A204.1 (cell line): ENCODE measurements around the gene SLC44A1.

Source experiments
- FAIRE-seq: peaks from 2 replicates; lab custom pipeline; 2012; peaks lifted over from hg19 to GRCh38; lab: Jason Lieb, UNC

Gene SLC44A1

GRCh38 chr9:105305856-105306255 lies 61.4 kb downstream of the SLC44A1 start:
- FAIRE-seq: no peak

- no peak for FAIRE-seq
Measured at GRCh38 chr9:105306351-105307140, 62.1 kb downstream of the SLC44A1 start.

- FAIRE-seq: no peak
Measured at GRCh38 chr9:105307591-105308130, 63.2 kb downstream of the SLC44A1 start.

GRCh38 chr9:105308461-105309341 lies 64.2 kb downstream of the SLC44A1 start:
- FAIRE-seq: no peak

- no peak for FAIRE-seq
Measured at GRCh38 chr9:105309531-105309931, 65.1 kb downstream of the SLC44A1 start.

- FAIRE-seq: no peak
Measured at GRCh38 chr9:105311306-105311705, 66.9 kb downstream of the SLC44A1 start.

- FAIRE-seq: no peak
Measured at GRCh38 chr9:105313238-105313637, 68.8 kb downstream of the SLC44A1 start.

- FAIRE-seq: no peak
Measured at GRCh38 chr9:105316703-105317102, 72.3 kb downstream of the SLC44A1 start.

GRCh38 chr9:105318729-105319191 lies 74.3 kb downstream of the SLC44A1 start:
- FAIRE-seq: no peak

GRCh38 chr9:105319202-105319813 lies 74.9 kb downstream of the SLC44A1 start:
- no peak for FAIRE-seq

- FAIRE-seq: no peak
Measured at GRCh38 chr9:105320568-105320967, 76.1 kb downstream of the SLC44A1 start.

- FAIRE-seq: no peak
Measured at GRCh38 chr9:105328296-105328695, 83.8 kb downstream of the SLC44A1 start.

- FAIRE-seq: no peak
Measured at GRCh38 chr9:105328872-105329718, 84.6 kb downstream of the SLC44A1 start.

GRCh38 chr9:105329719-105330062 lies 85.2 kb downstream of the SLC44A1 start:
- FAIRE-seq: no peak

- FAIRE-seq: no peak
Measured at GRCh38 chr9:105330201-105330600, 85.8 kb downstream of the SLC44A1 start.

GRCh38 chr9:105330755-105331154 lies 86.3 kb downstream of the SLC44A1 start:
- no peak for FAIRE-seq

GRCh38 chr9:105331160-105331559 lies 86.7 kb downstream of the SLC44A1 start:
- no peak for FAIRE-seq

- FAIRE-seq: no peak
Measured at GRCh38 chr9:105331755-105332154, 87.3 kb downstream of the SLC44A1 start.

GRCh38 chr9:105332471-105332870 lies 88.0 kb downstream of the SLC44A1 start:
- FAIRE-seq: no peak

GRCh38 chr9:105333076-105333475 lies 88.6 kb downstream of the SLC44A1 start:
- FAIRE-seq: no peak

- FAIRE-seq: no peak
Measured at GRCh38 chr9:105333811-105334210, 89.4 kb downstream of the SLC44A1 start.

- FAIRE-seq: no peak
Measured at GRCh38 chr9:105338308-105338707, 93.9 kb downstream of the SLC44A1 start.
